Measurements from ENCODE around the gene BCAS3. TPM values are rescaled to one million over a fixed set of nuclear protein-coding genes. Genes with fewer than 3 reads are reported as not detected.
A peak's percentile ranks its signal among the peaks of the same experiment; 100 is the strongest.

Gene BCAS3
- total RNA-seq, 1 experiment from 2014 or later = 14.4 TPM

GRCh38 chr17:60641810-60642220 lies 35.8 kb upstream of the BCAS3 start:
- CTCF ChIA-PET = no interaction called here

GRCh38 chr17:60645918-60646523 lies 31.6 kb upstream of the BCAS3 start:
- Histone ChIP-seq H3K36me3 (ENCODE audit: insufficient read depth, low read length, poor library complexity, severe bottlenecking) (peaks cover 5% of the 10 kb centered on the region), H3K9me3 (ENCODE audit: low read depth, low read length, poor library complexity, severe bottlenecking) (no peaks in the 10 kb centered on the region), H3K4me3 (ENCODE audit: low read depth, low read length, poor library complexity, severe bottlenecking) (no peak overlapping the region), H3K27me3 (replicated peaks; ENCODE audit: insufficient read depth, low read depth, low read length, poor library complexity) (no peaks in the 10 kb centered on the region), H3K4me1 (ENCODE audit: insufficient read depth, low read length, poor library complexity, severe bottlenecking) (peaks cover 7% of the 10 kb centered on the region), H3K27ac (ENCODE audit: low read depth, low read length, poor library complexity, severe bottlenecking) (peak overlapping the region; percentile 29)
- no peak for DNase-seq (ENCODE audit: low spot score)
- ChIA-PET CTCF (no interaction called here), POLR2A (ENCODE audit: low non-redundant PET) (interaction anchor here (0.6 kb wide), 1 partner anchor 160 kb away, joined by 3 read pairs; no protein-coding TSS in a partner anchor)
- TF ChIP-seq EZH2 (IDR thresholded peaks at IDR 0.05; ENCODE audit: borderline replicate concordance, low read depth, low read length, poor library complexity, severe bottlenecking) (no peak), CTCF (conservative IDR thresholded peaks at IDR 0.05; ENCODE audit: low read depth, low read length) (no peak)
- intact Hi-C loops (cut with micrococcal nuclease; ENCODE audit: unreplicated experiment) = no loop called here
- no TSS peak for BruUV-seq (replicated peaks)

More at GRCh38 chr17:60641810-60642220, 35.8 kb upstream of the BCAS3 start:
- Histone ChIP-seq H3K36me3 (ENCODE audit: insufficient read depth, low read length, poor library complexity, severe bottlenecking) (no peaks in the 10 kb centered on the region), H3K9me3 (ENCODE audit: low read depth, low read length, poor library complexity, severe bottlenecking) (no peaks in the 10 kb centered on the region), H3K4me1 (ENCODE audit: insufficient read depth, low read length, poor library complexity, severe bottlenecking) (peaks cover 7% of the 10 kb centered on the region), H3K27ac (ENCODE audit: low read depth, low read length, poor library complexity, severe bottlenecking) (no peak overlapping the region), H3K27me3 (replicated peaks; ENCODE audit: insufficient read depth, low read depth, low read length, poor library complexity) (no peaks in the 10 kb centered on the region), H3K4me3 (ENCODE audit: low read depth, low read length, poor library complexity, severe bottlenecking) (no peak overlapping the region)
- POLR2A ChIA-PET (ENCODE audit: low non-redundant PET) = no interaction called here
- no TSS peak for BruUV-seq (replicated peaks)
- TF ChIP-seq EZH2 (IDR thresholded peaks at IDR 0.05; ENCODE audit: borderline replicate concordance, low read depth, low read length, poor library complexity, severe bottlenecking) = no peak
- peak; percentile 61 for TF ChIP-seq CTCF (conservative IDR thresholded peaks at IDR 0.05; ENCODE audit: low read depth, low read length)
- intact Hi-C loops (cut with micrococcal nuclease; ENCODE audit: unreplicated experiment) = loop anchor here (5.0 kb wide), 1 partner anchor 220 kb away; the partner anchor contains the start of gene CHCT1
- peak; percentile 90 for DNase-seq (ENCODE audit: low spot score)

GRCh38 chr17:60646701-60647100 lies 30.9 kb upstream of the BCAS3 start:
- Histone ChIP-seq H3K36me3 (ENCODE audit: insufficient read depth, low read length, poor library complexity, severe bottlenecking) (peaks cover 7% of the 10 kb centered on the region), H3K4me1 (ENCODE audit: insufficient read depth, low read length, poor library complexity, severe bottlenecking) (peaks cover 3% of the 10 kb centered on the region), H3K27ac (ENCODE audit: low read depth, low read length, poor library complexity, severe bottlenecking) (peak overlapping the region; percentile 29), H3K9me3 (ENCODE audit: low read depth, low read length, poor library complexity, severe bottlenecking) (no peaks in the 10 kb centered on the region), H3K4me3 (ENCODE audit: low read depth, low read length, poor library complexity, severe bottlenecking) (no peak overlapping the region), H3K27me3 (replicated peaks; ENCODE audit: insufficient read depth, low read depth, low read length, poor library complexity) (no peaks in the 10 kb centered on the region)
- DNase-seq (ENCODE audit: low spot score) = no peak
- ChIA-PET CTCF (no interaction called here), POLR2A (ENCODE audit: low non-redundant PET) (interaction anchor here (0.6 kb wide), 1 partner anchor 161 kb away, joined by 3 read pairs; no protein-coding TSS in a partner anchor)
- no TSS peak for BruUV-seq (replicated peaks)
- TF ChIP-seq EZH2 (IDR thresholded peaks at IDR 0.05; ENCODE audit: borderline replicate concordance, low read depth, low read length, poor library complexity, severe bottlenecking) (no peak), CTCF (conservative IDR thresholded peaks at IDR 0.05; ENCODE audit: low read depth, low read length) (no peak)
- intact Hi-C loops (cut with micrococcal nuclease; ENCODE audit: unreplicated experiment) = no loop called here

Data from A673 (cell line).